Liver (tissue), 9 donors: Measurements from ENCODE around the gene PMCH. TPM values are rescaled to one million over a fixed set of nuclear protein-coding genes. Genes with fewer than 3 reads are reported as not detected.

Experiments used
- DNase-seq: peaks from one replicate; pipeline ENCODE4 v3.0.0-alpha.2; 2017; ENCODE audit warnings: low spot score
- H3K27ac ChIP-seq, 2 donors: one replicate each; pipeline ENCODE4 v1.7.0; 2013; ENCODE audit warnings: inconsistent platforms in 2 of 2, low read length in 2 of 2, control low read depth in 1 of 2, low read depth in 1 of 2, mild to moderate bottlenecking in 1 of 2
- H3K27me3 ChIP-seq, 4 donors: one replicate each; pipeline versions ENCODE4 v1.6.1 to v1.7.0; 2013; ENCODE audit warnings: low read length in 3 of 4, inconsistent platforms in 1 of 4, mild to moderate bottlenecking in 1 of 4, moderate library complexity in 1 of 4; ENCODE audit not compliant: control insufficient read depth in 4 of 4, insufficient read depth in 4 of 4
- H3K36me3 ChIP-seq, 4 donors: one replicate each; pipeline versions ENCODE4 v1.6.1 to v1.7.0; 2013; ENCODE audit warnings: low read length in 3 of 4, mild to moderate bottlenecking in 3 of 4, low read depth in 1 of 4, moderate library complexity in 1 of 4; ENCODE audit not compliant: control insufficient read depth in 4 of 4, insufficient read depth in 3 of 4
- H3K4me1 ChIP-seq, 4 donors: one replicate each; pipeline versions ENCODE4 v1.6.1 to v1.7.0; 2013; ENCODE audit warnings: low read length in 3 of 4, mild to moderate bottlenecking in 3 of 4, moderate library complexity in 1 of 4; ENCODE audit not compliant: control insufficient read depth in 4 of 4, insufficient read depth in 4 of 4
- H3K4me3 ChIP-seq, 3 donors: one replicate each; pipeline versions ENCODE4 v1.6.1 to v1.7.0; 2013; ENCODE audit warnings: low read length in 3 of 3, control low read depth in 1 of 3, low read depth in 1 of 3, mild to moderate bottlenecking in 1 of 3
- H3K9ac ChIP-seq, 2 donors: one replicate each; pipeline ENCODE4 v1.7.0; 2013; ENCODE audit warnings: low read length in 2 of 2, mild to moderate bottlenecking in 2 of 2, moderate library complexity in 2 of 2, control low read depth in 1 of 2, low read depth in 1 of 2
- H3K9me3 ChIP-seq, 4 donors: one replicate each; pipeline versions ENCODE4 v1.6.1 to v1.7.0; 2013; ENCODE audit warnings: low read length in 3 of 4; ENCODE audit not compliant: control insufficient read depth in 4 of 4
- ATF3 ChIP-seq: IDR thresholded peaks from 2 replicates; pipeline ENCODE4 v1.6.1; 2016; ENCODE audit warnings: antibody characterized with exemption
- CTCF ChIP-seq: fragments of 150-350 bp; IDR thresholded peaks from 2 replicates; pipeline ENCODE4 v1.5.1; 2017; ENCODE audit warnings: improper control_type of control experiment, low read depth, low read length; ENCODE audit not compliant: missing input control
- EGR1 ChIP-seq, 2 donors: IDR thresholded peaks; 2 replicates each; pipeline ENCODE4 v1.6.1; 2016 to 2018; ENCODE audit warnings: antibody characterized with exemption in 2 of 2, low read depth in 2 of 2
- FOXA1 ChIP-seq: IDR thresholded peaks from 2 replicates; pipeline ENCODE4 v1.6.1; 2016; ENCODE audit warnings: antibody characterized with exemption
- GABPA ChIP-seq, 2 donors: IDR thresholded peaks in 1 of 2; conservative IDR thresholded peaks in 1 of 2; 2 replicates each; pipeline ENCODE4 v1.6.1; 2016; ENCODE audit warnings: antibody characterized with exemption in 2 of 2, mild to moderate bottlenecking in 1 of 2, moderate library complexity in 1 of 2
- HNF4A ChIP-seq, 2 donors: conservative IDR thresholded peaks; 2 replicates each; pipeline ENCODE4 v1.6.1; 2016; ENCODE audit warnings: antibody characterized with exemption in 2 of 2, mild to moderate bottlenecking in 2 of 2
- HNF4G ChIP-seq: IDR thresholded peaks from 2 replicates; pipeline ENCODE4 v1.6.1; 2016; ENCODE audit warnings: antibody characterized with exemption
- MAX ChIP-seq: IDR thresholded peaks from 2 replicates; pipeline ENCODE4 v1.6.1; 2016; ENCODE audit warnings: antibody characterized with exemption
- NR2F2 ChIP-seq: IDR thresholded peaks from 2 replicates; pipeline ENCODE4 v1.6.1; 2016; ENCODE audit warnings: antibody characterized with exemption
- RAD21 ChIP-seq, 2 donors: IDR thresholded peaks; 2 replicates each; pipeline ENCODE4 v1.6.1; 2016; ENCODE audit warnings: antibody characterized with exemption in 2 of 2, mild to moderate bottlenecking in 2 of 2
- REST ChIP-seq: IDR thresholded peaks from 2 replicates; pipeline ENCODE4 v1.6.1; 2016; ENCODE audit warnings: antibody characterized with exemption, mild to moderate bottlenecking
- RXRA ChIP-seq, 2 donors: IDR thresholded peaks; 2 replicates each; pipeline ENCODE4 v1.6.1; 2017 to 2018; ENCODE audit warnings: antibody characterized with exemption in 2 of 2, mild to moderate bottlenecking in 1 of 2
- SP1 ChIP-seq: IDR thresholded peaks from 2 replicates; pipeline ENCODE4 v1.6.1; 2018; ENCODE audit warnings: antibody characterized with exemption, mild to moderate bottlenecking
- TAF1 ChIP-seq: conservative IDR thresholded peaks from 2 replicates; pipeline ENCODE4 v1.6.1; 2016; ENCODE audit warnings: antibody characterized with exemption, mild to moderate bottlenecking
- YY1 ChIP-seq: IDR thresholded peaks from 2 replicates; pipeline ENCODE4 v1.6.1; 2016; ENCODE audit warnings: antibody characterized with exemption, mild to moderate bottlenecking
- ZBTB33 ChIP-seq: IDR thresholded peaks from 2 replicates; pipeline ENCODE4 v1.6.1; 2016; ENCODE audit warnings: antibody characterized with exemption
- WGBS: extraction: QIAGEN DNeasy Blood & Tissue Kit; methylation state at CpG from one replicate; pipeline ENCODE4 v1.1.7; 2013; 5-methylcytosine and 5-hydroxymethylcytosine counted together
- polyA plus RNA-seq, 2 donors: library from polyadenylated mRNA; stranded (reverse) in 1 of 2; unstranded in 1 of 2; fragments of 200-250 nt in 1 of 2; fragments of >200 nt in 1 of 2; fragmentation: Nextera tagmentation in 1 of 2; extraction: Ambion mirVana in 1 of 2; gene quantifications; one replicate each; pipeline versions ENCODE4 v1.2.1 to v1.2.3, GENCODE V29; 2013 to 2015
- total RNA-seq, 2 donors: library from RNA; depleted of rRNA; stranded (reverse); fragments of >200 nt; gene quantifications; one replicate each; pipeline ENCODE4 v1.2.3, GENCODE V29; 2014
- donor health status: healthy.
- donor health status: healthy.
- donor health status: healthy.
- donor health status: healthy.
- donor health status: healthy.

PMCH gene
- total and polyA plus RNA-seq, 4 donors, result not detected

GRCh38 chr12:102174117-102174516, 23.5 kb downstream of the PMCH start:
- Histone ChIP-seq H3K27me3 (no peaks in the 10 kb centered on the region), H3K4me1 (no peaks in the 10 kb centered on the region), H3K36me3 (no peaks in the 10 kb centered on the region), H3K27ac (no peak overlapping the region), H3K9ac (no peak overlapping the region), H3K4me3 (no peak overlapping the region), H3K9me3 (no peaks in the 10 kb centered on the region)
- DNase-seq, result no peak
- 91% methylated on average over 2 of the region's 2 CpGs for WGBS
- TF ChIP-seq EGR1 (IDR thresholded peaks at IDR 0.05; ENCODE audit: low read depth in 2 of 2) (no peak), FOXA1 (no peak), YY1 (no peak), HNF4G (no peak), HNF4A (conservative IDR thresholded peaks at IDR 0.05) (no peak), CTCF (no peak), SP1 (no peak), TAF1 (no peak), RXRA (IDR thresholded peaks at IDR 0.05) (no peak), ATF3 (no peak)

- Histone ChIP-seq H3K9me3 (no peaks in the 10 kb centered on the region), H3K27me3 (no peaks in the 10 kb centered on the region), H3K36me3 (no peaks in the 10 kb centered on the region), H3K4me3 (no peak overlapping the region), H3K4me1 (no peaks in the 10 kb centered on the region), H3K27ac (no peak overlapping the region), H3K9ac (no peak overlapping the region)
- TF ChIP-seq CTCF, result no peak
- no peak for TF ChIP-seq ATF3
- no peak for TF ChIP-seq YY1
- TF ChIP-seq RAD21 (IDR thresholded peaks at IDR 0.05), result no peak
- no peak for TF ChIP-seq HNF4A (conservative IDR thresholded peaks at IDR 0.05)
- no peak for TF ChIP-seq EGR1 (IDR thresholded peaks at IDR 0.05; ENCODE audit: low read depth in 2 of 2)
- TF ChIP-seq REST, result no peak
- TF ChIP-seq TAF1, result no peak
- TF ChIP-seq ZBTB33, result no peak
- no peak for TF ChIP-seq FOXA1
- TF ChIP-seq RXRA (IDR thresholded peaks at IDR 0.05), result no peak
- no peak for TF ChIP-seq GABPA (IDR thresholded peaks at IDR 0.05 in 1 of 2, conservative IDR thresholded peaks at IDR 0.05 in 1 of 2)
- no peak for TF ChIP-seq HNF4G
- TF ChIP-seq SP1, result no peak
- TF ChIP-seq MAX, result no peak
- no peak for TF ChIP-seq NR2F2
- no peak for DNase-seq
Observed at GRCh38 chr12:102172436-102172835, 25.2 kb downstream of the PMCH start.
